Measurements from ENCODE around the gene MAST4.

DNA sequence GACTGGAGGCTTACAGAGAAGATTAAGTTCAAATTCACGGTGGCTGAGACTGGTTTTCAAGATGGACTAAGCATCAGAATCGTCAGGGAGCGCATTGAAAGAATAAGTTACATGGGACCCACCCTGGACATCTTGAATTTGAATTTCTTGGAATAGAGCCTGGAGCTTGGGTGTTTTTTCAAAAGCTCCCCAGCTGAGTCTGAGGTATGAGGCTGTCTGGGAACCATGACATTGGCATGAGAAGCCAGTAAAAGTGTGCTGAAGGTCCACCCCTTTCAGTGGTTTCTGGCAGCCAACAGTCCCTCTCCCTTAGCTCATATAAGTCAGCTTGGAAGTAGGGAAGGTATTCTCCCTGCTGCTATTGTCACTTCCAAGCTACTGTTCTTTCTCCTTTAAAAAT, 97.8 kb downstream of the MAST4 start:
- TF ChIP-seq EGR1 (IDR thresholded peaks at IDR 0.05; ENCODE audit: low read depth in 2 of 2): no peak
- TF ChIP-seq, protein P1, sequence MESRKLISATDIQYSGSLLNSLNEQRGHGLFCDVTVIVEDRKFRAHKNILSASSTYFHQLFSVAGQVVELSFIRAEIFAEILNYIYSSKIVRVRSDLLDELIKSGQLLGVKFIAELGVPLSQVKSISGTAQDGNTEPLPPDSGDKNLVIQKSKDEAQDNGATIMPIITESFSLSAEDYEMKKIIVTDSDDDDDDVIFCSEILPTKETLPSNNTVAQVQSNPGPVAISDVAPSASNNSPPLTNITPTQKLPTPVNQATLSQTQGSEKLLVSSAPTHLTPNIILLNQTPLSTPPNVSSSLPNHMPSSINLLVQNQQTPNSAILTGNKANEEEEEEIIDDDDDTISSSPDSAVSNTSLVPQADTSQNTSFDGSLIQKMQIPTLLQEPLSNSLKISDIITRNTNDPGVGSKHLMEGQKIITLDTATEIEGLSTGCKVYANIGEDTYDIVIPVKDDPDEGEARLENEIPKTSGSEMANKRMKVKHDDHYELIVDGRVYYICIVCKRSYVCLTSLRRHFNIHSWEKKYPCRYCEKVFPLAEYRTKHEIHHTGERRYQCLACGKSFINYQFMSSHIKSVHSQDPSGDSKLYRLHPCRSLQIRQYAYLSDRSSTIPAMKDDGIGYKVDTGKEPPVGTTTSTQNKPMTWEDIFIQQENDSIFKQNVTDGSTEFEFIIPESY (IDR thresholded peaks at IDR 0.05): no peak
- TF ChIP-seq, protein P2, sequence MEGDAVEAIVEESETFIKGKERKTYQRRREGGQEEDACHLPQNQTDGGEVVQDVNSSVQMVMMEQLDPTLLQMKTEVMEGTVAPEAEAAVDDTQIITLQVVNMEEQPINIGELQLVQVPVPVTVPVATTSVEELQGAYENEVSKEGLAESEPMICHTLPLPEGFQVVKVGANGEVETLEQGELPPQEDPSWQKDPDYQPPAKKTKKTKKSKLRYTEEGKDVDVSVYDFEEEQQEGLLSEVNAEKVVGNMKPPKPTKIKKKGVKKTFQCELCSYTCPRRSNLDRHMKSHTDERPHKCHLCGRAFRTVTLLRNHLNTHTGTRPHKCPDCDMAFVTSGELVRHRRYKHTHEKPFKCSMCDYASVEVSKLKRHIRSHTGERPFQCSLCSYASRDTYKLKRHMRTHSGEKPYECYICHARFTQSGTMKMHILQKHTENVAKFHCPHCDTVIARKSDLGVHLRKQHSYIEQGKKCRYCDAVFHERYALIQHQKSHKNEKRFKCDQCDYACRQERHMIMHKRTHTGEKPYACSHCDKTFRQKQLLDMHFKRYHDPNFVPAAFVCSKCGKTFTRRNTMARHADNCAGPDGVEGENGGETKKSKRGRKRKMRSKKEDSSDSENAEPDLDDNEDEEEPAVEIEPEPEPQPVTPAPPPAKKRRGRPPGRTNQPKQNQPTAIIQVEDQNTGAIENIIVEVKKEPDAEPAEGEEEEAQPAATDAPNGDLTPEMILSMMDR (IDR thresholded peaks at IDR 0.05; ENCODE audit: low read depth, low read length, missing input control): no peak
- TF ChIP-seq RAD21 (IDR thresholded peaks at IDR 0.05): no peak
- TF ChIP-seq, protein P3, sequence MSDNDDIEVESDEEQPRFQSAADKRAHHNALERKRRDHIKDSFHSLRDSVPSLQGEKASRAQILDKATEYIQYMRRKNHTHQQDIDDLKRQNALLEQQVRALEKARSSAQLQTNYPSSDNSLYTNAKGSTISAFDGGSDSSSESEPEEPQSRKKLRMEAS (IDR thresholded peaks at IDR 0.05): no peak
- no peak for TF ChIP-seq YY1 (IDR thresholded peaks at IDR 0.05)
- TF ChIP-seq SP1 (IDR thresholded peaks at IDR 0.05): no peak
- TF ChIP-seq, protein P4, sequence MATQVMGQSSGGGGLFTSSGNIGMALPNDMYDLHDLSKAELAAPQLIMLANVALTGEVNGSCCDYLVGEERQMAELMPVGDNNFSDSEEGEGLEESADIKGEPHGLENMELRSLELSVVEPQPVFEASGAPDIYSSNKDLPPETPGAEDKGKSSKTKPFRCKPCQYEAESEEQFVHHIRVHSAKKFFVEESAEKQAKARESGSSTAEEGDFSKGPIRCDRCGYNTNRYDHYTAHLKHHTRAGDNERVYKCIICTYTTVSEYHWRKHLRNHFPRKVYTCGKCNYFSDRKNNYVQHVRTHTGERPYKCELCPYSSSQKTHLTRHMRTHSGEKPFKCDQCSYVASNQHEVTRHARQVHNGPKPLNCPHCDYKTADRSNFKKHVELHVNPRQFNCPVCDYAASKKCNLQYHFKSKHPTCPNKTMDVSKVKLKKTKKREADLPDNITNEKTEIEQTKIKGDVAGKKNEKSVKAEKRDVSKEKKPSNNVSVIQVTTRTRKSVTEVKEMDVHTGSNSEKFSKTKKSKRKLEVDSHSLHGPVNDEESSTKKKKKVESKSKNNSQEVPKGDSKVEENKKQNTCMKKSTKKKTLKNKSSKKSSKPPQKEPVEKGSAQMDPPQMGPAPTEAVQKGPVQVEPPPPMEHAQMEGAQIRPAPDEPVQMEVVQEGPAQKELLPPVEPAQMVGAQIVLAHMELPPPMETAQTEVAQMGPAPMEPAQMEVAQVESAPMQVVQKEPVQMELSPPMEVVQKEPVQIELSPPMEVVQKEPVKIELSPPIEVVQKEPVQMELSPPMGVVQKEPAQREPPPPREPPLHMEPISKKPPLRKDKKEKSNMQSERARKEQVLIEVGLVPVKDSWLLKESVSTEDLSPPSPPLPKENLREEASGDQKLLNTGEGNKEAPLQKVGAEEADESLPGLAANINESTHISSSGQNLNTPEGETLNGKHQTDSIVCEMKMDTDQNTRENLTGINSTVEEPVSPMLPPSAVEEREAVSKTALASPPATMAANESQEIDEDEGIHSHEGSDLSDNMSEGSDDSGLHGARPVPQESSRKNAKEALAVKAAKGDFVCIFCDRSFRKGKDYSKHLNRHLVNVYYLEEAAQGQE (IDR thresholded peaks at IDR 0.05): no peak
- TF ChIP-seq GABPA (IDR thresholded peaks at IDR 0.05 in 1 of 2, conservative IDR thresholded peaks at IDR 0.05 in 1 of 2): no peak
- no peak for TF ChIP-seq HNF4G (IDR thresholded peaks at IDR 0.05)
- no peak for TF ChIP-seq TAF1 (conservative IDR thresholded peaks at IDR 0.05)

Data from liver (tissue), 3 donors.